Measurements from ENCODE around the gene SMPD3. TPM values are rescaled to one million over a fixed set of nuclear protein-coding genes. Genes with fewer than 3 reads are reported as not detected.

Gene SMPD3
- total RNA-seq, 1 experiment from 2014 or later: 2.4 TPM

DNA sequence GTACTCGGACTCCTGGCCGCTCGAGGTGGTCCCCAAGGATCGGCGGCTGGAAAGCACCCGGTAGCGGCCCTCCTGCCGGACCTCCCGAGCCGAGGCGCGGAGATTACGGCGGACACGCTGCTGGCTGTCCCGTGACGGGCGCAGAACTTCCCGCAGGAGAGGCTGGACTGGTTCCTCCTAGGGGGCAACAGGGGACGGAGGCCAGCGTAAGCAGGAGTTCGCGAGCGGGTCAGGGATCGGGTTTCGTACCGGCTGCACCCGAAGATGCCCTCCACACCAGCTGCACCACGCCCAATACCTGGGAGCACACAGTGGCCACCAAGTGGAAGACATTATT, 137.9 kb downstream of the SMPD3 start:
- no peaks in the 10 kb centered on the region for H3K27me3 Mint-ChIP-seq (ENCODE audit: insufficient read depth, unreplicated experiment)
- H3K36me3 Mint-ChIP-seq (ENCODE audit: insufficient read depth, unreplicated experiment): peaks cover 84% of the 10 kb centered on the region
- DNase-seq: no peak
- ChIA-PET CTCF (interaction anchor here (0.6 to 2.2 kb wide), 11 partner anchors 18 to 430 kb away, joined by 3 to 22 read pairs (median 4); partner anchors contain the start of genes PLA2G15 and SLC7A6), POLR2A (interaction anchor here (0.5 to 1.7 kb wide), 21 partner anchors 11 to 287 kb away, joined by 3 to 56 read pairs (median 4); partner anchors contain the start of genes DDX28, DUS2, ESRP2 and PLA2G15)
- intact Hi-C loops (cut with micrococcal nuclease; ENCODE audit: unreplicated experiment): loop anchor here (1.0 to 5.0 kb wide), 2 partner anchors 18 to 43 kb away; no protein-coding TSS in a partner anchor
- peak overlapping the region; percentile 65 for H3K4me3 ChIP-seq (ENCODE audit: low read depth, low read length)
- H3K27me3 ChIP-seq (replicated peaks; ENCODE audit: control insufficient read depth, insufficient read depth, low read length): no peaks in the 10 kb centered on the region
- no peaks in the 10 kb centered on the region for H3K9me3 Mint-ChIP-seq (ENCODE audit: unreplicated experiment)
- H3K36me3 ChIP-seq (ENCODE audit: control insufficient read depth, insufficient read depth, low read length): peaks cover 1% of the 10 kb centered on the region
- peak overlapping the region; percentile 77 for H3K4me3 Mint-ChIP-seq (ENCODE audit: unreplicated experiment)
- no TSS peak for BruUV-seq (replicated peaks)
- peaks cover 32% of the 10 kb centered on the region for H3K4me1 ChIP-seq
- no peaks in the 10 kb centered on the region for H3K9me3 ChIP-seq
- peak overlapping the region; percentile 89 for H3K27ac Mint-ChIP-seq (ENCODE audit: unreplicated experiment)
- H3K4me1 Mint-ChIP-seq (ENCODE audit: low read depth, unreplicated experiment): peaks cover 33% of the 10 kb centered on the region
- TF ChIP-seq, protein P1, sequence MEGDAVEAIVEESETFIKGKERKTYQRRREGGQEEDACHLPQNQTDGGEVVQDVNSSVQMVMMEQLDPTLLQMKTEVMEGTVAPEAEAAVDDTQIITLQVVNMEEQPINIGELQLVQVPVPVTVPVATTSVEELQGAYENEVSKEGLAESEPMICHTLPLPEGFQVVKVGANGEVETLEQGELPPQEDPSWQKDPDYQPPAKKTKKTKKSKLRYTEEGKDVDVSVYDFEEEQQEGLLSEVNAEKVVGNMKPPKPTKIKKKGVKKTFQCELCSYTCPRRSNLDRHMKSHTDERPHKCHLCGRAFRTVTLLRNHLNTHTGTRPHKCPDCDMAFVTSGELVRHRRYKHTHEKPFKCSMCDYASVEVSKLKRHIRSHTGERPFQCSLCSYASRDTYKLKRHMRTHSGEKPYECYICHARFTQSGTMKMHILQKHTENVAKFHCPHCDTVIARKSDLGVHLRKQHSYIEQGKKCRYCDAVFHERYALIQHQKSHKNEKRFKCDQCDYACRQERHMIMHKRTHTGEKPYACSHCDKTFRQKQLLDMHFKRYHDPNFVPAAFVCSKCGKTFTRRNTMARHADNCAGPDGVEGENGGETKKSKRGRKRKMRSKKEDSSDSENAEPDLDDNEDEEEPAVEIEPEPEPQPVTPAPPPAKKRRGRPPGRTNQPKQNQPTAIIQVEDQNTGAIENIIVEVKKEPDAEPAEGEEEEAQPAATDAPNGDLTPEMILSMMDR (IDR thresholded peaks at IDR 0.05; ENCODE audit: insufficient read depth in 1 of 2, low read depth in 1 of 2, low read length in 1 of 2, severe bottlenecking in 1 of 2, unreplicated experiment in 1 of 2): no peak

DNA sequence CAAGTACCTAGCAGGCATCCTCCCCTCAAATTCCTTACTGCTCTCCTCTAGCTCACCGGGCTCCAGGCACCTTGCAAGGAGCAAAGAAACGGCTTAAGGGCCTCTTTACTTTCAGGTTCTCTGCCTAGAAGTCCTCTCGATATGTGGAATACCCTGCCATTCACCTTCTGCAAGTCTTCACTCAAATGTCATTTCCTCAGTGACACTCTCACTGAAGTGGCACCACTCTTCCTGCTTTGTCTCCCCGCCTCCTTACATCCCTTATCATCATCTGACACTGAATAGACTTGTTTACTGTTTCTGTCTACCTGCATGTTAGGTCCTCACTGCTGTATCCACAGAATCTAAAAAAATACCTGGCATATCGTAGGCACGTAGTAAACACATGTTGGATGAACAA, 138.5 kb downstream of the SMPD3 start:
- CTCF ChIA-PET: no interaction called here
- BruUV-seq (replicated peaks): TSS peak; percentile 56

More for the DNA sequence above, 138.5 kb downstream of the SMPD3 start:
- TF ChIP-seq, protein P1 (IDR thresholded peaks at IDR 0.05; ENCODE audit: insufficient read depth in 1 of 2, low read depth in 1 of 2, low read length in 1 of 2, severe bottlenecking in 1 of 2, unreplicated experiment in 1 of 2): no peak
- no peak for DNase-seq
- POLR2A ChIA-PET: interaction anchor here (0.9 kb wide), 1 partner anchor 45 kb away, joined by 5 read pairs; no protein-coding TSS in a partner anchor
- Mint-ChIP-seq H3K27me3 (ENCODE audit: insufficient read depth, unreplicated experiment) (no peaks in the 10 kb centered on the region), H3K4me1 (ENCODE audit: low read depth, unreplicated experiment) (peaks cover 27% of the 10 kb centered on the region), H3K27ac (ENCODE audit: unreplicated experiment) (peak overlapping the region; percentile 89), H3K36me3 (ENCODE audit: insufficient read depth, unreplicated experiment) (peaks cover 84% of the 10 kb centered on the region), H3K4me3 (ENCODE audit: unreplicated experiment) (peak overlapping the region; percentile 77), H3K9me3 (ENCODE audit: unreplicated experiment) (no peaks in the 10 kb centered on the region)
- intact Hi-C loops (cut with micrococcal nuclease; ENCODE audit: unreplicated experiment): loop anchor here (1.0 to 5.0 kb wide), 2 partner anchors 19 to 42 kb away; no protein-coding TSS in a partner anchor
- Histone ChIP-seq H3K4me1 (peaks cover 32% of the 10 kb centered on the region), H3K27me3 (replicated peaks; ENCODE audit: control insufficient read depth, insufficient read depth, low read length) (no peaks in the 10 kb centered on the region), H3K36me3 (ENCODE audit: control insufficient read depth, insufficient read depth, low read length) (peaks cover 1% of the 10 kb centered on the region), H3K9me3 (no peaks in the 10 kb centered on the region), H3K4me3 (ENCODE audit: low read depth, low read length) (peak overlapping the region; percentile 65)

Other genes starting within 250 kb of the SMPD3 start
- gene ESRP2, start 212.4 kb downstream of the SMPD3 start, total RNA-seq (2022): 109 and 110 TPM in 2 replicates
- gene PLA2G15, start 203.1 kb downstream of the SMPD3 start, total RNA-seq (2022): 33.2 and 33.4 TPM in 2 replicates
- 236 and 267 TPM in 2 replicates for gene SLC7A6, start 184.0 kb downstream of the SMPD3 start, total RNA-seq (2022)
- gene SLC7A6OS, start 137.6 kb downstream of the SMPD3 start, total RNA-seq (2022): 34.0 and 34.2 TPM in 2 replicates
- 156 and 166 TPM in 2 replicates for gene PRMT7, start 137.5 kb downstream of the SMPD3 start, total RNA-seq (2022)
- gene ZFP90, start 90.8 kb upstream of the SMPD3 start, total RNA-seq (2022): 16.5 and 23.2 TPM in 2 replicates
- gene CDH3, start 196.8 kb upstream of the SMPD3 start, total RNA-seq (2022): 114 and 144 TPM in 2 replicates

Data from Caco-2 (cell line).